ENCODE data around the gene FOSL2. TPM values are rescaled to one million over a fixed set of nuclear protein-coding genes. Genes with fewer than 3 reads are reported as not detected.

The FOSL2 gene
- total RNA-seq, 2 experiments from 2014 or later = 0.35 to 1.0 TPM

GRCh38 chr2:28450901-28451565, 58.4 kb downstream of the FOSL2 start:
- Histone ChIP-seq H3K4me2 (ENCODE audit: low read length) (no peak overlapping the region), H4K20me1 (ENCODE audit: insufficient read depth, low read length) (no peaks in the 10 kb centered on the region), H3K79me2 (ENCODE audit: insufficient read depth, low read depth, low read length) (no peaks in the 10 kb centered on the region), H2AFZ (ENCODE audit: low read length) (no peak overlapping the region), H3K4me3 (ENCODE audit: low read depth, low read length, poor library complexity, severe bottlenecking) (no peak overlapping the region), H3K36me3 (ENCODE audit: insufficient read depth, low read length) (no peaks in the 10 kb centered on the region), H3K4me1 (ENCODE audit: insufficient read depth, low read length, poor library complexity, severe bottlenecking) (no peaks in the 10 kb centered on the region), H3K9me2 (ENCODE audit: insufficient read depth, low read length) (no peaks in the 10 kb centered on the region), H3K27ac (ENCODE audit: low read depth, low read length, poor library complexity, severe bottlenecking) (no peak overlapping the region), H3K9me3 (ENCODE audit: low read length) (no peaks in the 10 kb centered on the region)
- intact Hi-C loops (cut with micrococcal nuclease; ENCODE audit: unreplicated experiment) = loop anchor here (5.0 kb wide), 1 partner anchor 749 kb away; no protein-coding TSS in a partner anchor
- BruUV-seq (replicated peaks) = no TSS peak
- POLR2A ChIA-PET = no interaction called here
- CTCF ChIA-PET (ENCODE audit: unreplicated experiment) = no interaction called here
- no peak for DNase-seq (ENCODE audit: low spot score)
- no peak for TF ChIP-seq CTCF (conservative IDR thresholded peaks at IDR 0.05; ENCODE audit: low read length)
- TF ChIP-seq EZH2phosphoT487 (IDR thresholded peaks at IDR 0.05; ENCODE audit: borderline replicate concordance, low read depth, low read length) = no peak

- Histone ChIP-seq H3K79me2 (ENCODE audit: insufficient read depth, low read depth, low read length) (no peaks in the 10 kb centered on the region), H3K4me3 (ENCODE audit: low read depth, low read length, poor library complexity, severe bottlenecking) (no peak overlapping the region), H3K9me2 (ENCODE audit: insufficient read depth, low read length) (no peaks in the 10 kb centered on the region), H3K27ac (ENCODE audit: low read depth, low read length, poor library complexity, severe bottlenecking) (no peak overlapping the region), H2AFZ (ENCODE audit: low read length) (no peak overlapping the region), H4K20me1 (ENCODE audit: insufficient read depth, low read length) (no peaks in the 10 kb centered on the region), H3K4me2 (ENCODE audit: low read length) (no peak overlapping the region), H3K4me1 (ENCODE audit: insufficient read depth, low read length, poor library complexity, severe bottlenecking) (no peaks in the 10 kb centered on the region), H3K36me3 (ENCODE audit: insufficient read depth, low read length) (no peaks in the 10 kb centered on the region), H3K9me3 (ENCODE audit: low read length) (no peaks in the 10 kb centered on the region)
- DNase-seq (ENCODE audit: low spot score) = no peak
- TF ChIP-seq CTCF (conservative IDR thresholded peaks at IDR 0.05; ENCODE audit: low read length) (no peak), EZH2phosphoT487 (IDR thresholded peaks at IDR 0.05; ENCODE audit: borderline replicate concordance, low read depth, low read length) (no peak)
- ChIA-PET POLR2A (no interaction called here), CTCF (ENCODE audit: unreplicated experiment) (no interaction called here)
- no TSS peak for BruUV-seq (replicated peaks)
- intact Hi-C loops (cut with micrococcal nuclease; ENCODE audit: unreplicated experiment) = loop anchor here (2.0 to 5.0 kb wide), 3 partner anchors 297 to 750 kb away; no protein-coding TSS in a partner anchor
These were observed 59.3 kb downstream of the FOSL2 start for GRCh38 chr2:28451793-28452533.
